NCI-H774 (cell line): ENCODE data around the gene TIMELESS.
"Not testable (repeated sequence)": the region's sequence is repeated elsewhere in the genome, so short reads cannot be mapped to it uniquely, and the experiment has no call there.

Experiments
- DNase-seq: peaks from one replicate; lab custom pipeline; 2025; lab: John Stamatoyannopoulos, UW

Gene TIMELESS

GRCh38 chr12:56408799-56409417 is 40.3 kb downstream of the TIMELESS start:
- no peak for DNase-seq

GRCh38 chr12:56404227-56404626 is 45.0 kb downstream of the TIMELESS start:
- not testable (repeated sequence) for DNase-seq

GRCh38 chr12:56401612-56402011 is 47.6 kb downstream of the TIMELESS start:
- not testable (repeated sequence) for DNase-seq

GRCh38 chr12:56401125-56401524 is 48.1 kb downstream of the TIMELESS start:
- DNase-seq = not testable (repeated sequence)

DNA sequence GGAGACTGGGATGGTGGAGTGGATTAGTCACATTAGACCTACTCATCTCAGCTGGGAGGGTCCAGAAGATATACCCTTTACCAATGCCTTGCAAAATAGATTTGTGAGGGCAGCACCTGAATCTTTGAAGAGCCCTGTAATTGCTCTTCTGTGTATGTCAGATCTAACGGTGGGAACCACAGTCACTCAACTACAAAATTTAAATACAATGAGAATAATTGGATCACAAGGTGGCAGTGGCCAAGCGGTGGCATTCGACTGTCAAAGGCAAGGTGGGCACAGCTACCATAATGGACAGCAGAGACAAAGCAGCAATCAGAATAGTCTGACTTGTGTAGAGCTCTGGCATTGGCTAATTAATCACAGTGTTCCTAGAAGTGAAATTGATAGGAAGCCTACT is 49.8 kb downstream of the TIMELESS start:
- not testable (repeated sequence) for DNase-seq

GRCh38 chr12:56398324-56398723 is 50.9 kb downstream of the TIMELESS start:
- DNase-seq = no peak

DNA sequence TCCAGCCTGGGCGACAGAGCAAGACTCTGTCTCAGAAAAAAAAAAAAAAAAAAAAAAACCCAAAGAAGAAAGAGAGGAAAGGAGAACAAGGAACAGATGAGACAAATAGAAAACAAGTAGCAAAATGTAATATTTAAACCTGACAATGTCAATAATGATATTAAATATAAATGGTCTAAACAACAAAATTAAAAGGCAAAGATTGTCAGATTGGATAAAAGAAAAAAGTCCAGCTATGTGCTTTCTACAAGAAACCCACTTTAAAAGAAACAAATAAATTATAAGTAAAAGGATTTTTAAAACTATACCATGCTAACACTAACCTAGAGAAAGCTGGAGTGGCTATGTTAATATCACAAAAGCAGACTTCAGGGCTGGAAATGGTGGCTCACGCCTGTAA is 56.9 kb downstream of the TIMELESS start:
- DNase-seq = no peak

DNA sequence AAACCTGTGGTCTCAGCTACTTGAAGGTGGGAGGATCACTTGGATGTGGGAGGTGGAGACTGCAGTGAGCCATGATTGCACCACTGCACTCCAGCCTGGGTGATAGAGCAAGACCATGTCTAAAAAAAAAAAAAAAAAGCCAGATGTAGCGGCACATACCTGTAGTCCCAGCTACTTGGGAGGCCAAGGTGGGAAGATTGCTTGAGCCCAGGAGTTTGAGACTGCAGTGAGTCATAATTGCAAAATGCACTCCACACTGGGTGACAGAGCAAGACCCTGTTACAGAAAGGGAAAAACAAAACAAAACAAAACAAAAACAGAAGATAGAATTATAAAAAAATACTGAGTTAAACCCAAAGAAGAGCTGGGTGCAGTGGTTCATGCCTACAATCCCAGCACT is 57.5 kb downstream of the TIMELESS start:
- no peak for DNase-seq

DNA sequence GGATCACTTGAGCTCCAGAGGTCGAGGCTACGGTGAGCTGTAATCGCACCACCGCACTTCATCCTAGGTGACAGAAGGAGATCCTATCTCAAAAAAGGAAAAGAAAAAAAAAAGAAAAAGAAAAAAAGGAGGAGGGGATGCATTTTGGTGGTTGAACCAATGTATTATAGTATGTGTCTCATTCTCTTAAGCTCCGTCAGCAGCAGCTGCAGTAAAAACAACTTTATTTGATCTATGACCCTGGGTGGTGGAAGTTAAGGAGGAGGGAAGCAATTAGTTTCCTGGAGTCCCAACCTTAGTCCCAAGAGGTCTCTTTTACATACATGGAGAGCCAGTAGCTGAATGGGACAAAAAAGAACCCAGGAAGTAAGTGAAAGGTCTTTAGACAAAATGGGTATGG is 59.8 kb downstream of the TIMELESS start:
- DNase-seq = no peak

- no peak for DNase-seq
Observed at GRCh38 chr12:56387152-56387736, 62.0 kb downstream of the TIMELESS start.

DNA sequence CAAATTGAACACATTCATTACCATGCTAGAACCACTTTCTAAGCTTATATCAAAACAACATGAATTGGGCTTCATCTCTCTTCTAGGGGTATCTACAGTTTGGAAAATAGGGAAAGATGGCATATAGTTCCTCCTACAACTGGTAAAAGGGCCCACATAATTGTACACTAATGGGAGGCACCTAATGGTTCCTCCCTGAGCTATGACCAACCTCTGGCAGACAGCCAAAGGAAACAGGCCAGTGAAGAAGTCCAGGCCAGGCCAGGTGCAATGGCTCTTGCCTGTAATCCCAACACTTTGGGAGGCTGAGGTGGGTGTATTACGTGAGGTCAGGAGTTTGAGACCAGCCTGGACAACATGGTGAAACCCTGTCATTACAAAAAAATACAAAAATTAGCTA is 63.4 kb downstream of the TIMELESS start:
- peak; percentile 75 for DNase-seq

DNA sequence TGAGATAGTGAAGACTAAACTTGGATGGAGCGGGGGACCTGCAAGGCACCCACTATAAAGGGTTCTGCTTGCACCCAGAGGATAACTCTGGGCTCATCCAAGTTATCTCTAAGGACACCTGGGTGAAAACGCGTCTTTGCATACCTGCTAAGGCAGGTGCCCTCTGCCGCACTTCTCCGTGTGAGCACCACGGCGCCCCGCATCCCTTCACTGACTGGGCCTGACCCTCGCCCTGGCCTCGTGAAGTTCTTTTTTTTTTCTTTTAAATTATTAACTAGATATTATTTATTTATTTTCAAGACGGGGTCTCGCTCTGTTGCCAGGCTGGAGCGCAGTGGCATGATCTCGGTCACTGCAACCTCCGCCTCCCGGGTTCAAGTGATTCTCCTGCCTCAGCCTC is 66.6 kb downstream of the TIMELESS start:
- DNase-seq = no peak

- DNase-seq = no peak
Observed at GRCh38 chr12:56377989-56378316, 71.3 kb downstream of the TIMELESS start.

GRCh38 chr12:56377310-56377988 is 71.8 kb downstream of the TIMELESS start:
- DNase-seq = no peak

DNA sequence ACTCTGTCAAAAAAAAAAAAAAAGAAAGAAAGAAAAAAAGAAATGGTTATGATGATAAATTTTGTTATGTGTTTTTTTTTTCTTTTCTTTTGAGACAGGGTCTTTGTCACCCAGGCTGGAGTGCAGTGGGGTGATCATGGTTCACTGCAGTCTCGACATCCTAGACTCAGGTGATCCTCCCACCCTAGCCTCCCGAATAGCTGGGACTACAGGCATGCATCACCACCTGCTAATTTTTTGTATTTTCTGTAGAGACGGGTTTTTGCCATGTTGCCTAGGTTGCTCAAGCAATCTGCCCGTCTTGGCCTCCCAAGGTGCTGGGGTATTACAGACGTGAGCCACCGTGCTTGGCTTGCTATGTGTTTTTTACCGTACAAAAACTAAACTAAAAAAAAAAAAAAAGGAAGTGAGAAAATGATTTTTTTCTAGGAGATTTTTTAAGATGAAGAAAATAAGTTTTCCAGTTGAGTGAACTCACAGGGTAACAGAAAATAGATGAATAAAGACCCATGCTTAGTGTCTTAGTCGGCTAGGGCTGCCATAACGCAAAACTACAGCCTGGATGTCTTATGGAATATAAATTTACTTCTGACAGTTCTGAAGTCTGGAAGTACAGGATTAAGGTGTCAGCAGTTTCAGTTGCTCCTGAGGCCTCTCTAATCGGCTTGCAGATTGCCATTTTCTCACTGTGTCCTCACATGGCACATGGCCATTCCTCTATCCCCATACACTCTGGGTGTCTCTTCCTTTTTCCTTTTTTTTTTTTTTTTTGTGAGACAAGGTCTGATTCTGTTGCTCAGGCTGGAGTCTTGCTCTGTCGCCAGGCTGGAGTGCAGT is 73.4 kb downstream of the TIMELESS start:
- DNase-seq = no peak

DNA sequence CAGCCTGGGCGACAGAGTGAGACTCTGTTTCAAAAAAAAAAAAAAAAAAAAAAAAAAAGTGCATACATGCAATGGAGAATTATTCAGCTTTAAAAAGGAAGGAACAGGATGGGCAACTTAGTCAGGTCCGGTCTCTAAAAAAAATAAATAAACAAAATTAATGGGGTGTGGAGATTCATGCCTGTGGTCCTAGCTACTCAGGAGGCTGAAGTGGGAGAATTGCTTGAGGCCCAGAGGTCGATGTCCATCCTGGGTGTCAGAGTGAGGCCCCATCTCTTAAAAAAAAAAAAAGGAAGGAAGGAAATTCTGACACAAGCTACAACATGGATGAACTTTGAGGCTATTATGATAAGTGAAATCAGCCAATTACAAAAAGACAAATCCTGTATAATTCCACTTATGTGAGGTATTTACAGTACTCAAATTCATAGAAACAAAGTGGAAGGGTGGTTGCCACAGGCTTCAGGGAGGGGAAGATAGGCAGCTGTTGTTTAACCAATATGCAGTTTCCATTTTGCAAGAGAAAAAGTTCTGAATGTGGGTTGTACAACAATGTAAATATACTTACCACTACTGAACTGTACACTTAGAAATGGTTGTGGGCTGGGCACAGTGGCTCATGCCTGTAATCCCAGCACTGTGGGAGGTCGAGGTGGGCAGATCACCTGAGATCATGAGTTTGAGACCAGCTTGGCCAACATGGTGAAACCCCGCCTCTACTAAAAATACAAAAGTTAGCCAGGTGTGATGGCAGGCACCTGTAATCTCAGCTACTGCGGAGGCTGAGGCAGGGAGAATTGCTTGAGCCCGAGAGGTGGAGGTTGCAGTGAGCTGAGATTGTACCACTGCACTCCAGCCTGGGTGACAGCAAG is 74.3 kb downstream of the TIMELESS start:
- no peak for DNase-seq

- no peak for DNase-seq
Observed at GRCh38 chr12:56373515-56373914, 75.7 kb downstream of the TIMELESS start.

- no peak for DNase-seq
Observed at GRCh38 chr12:56366948-56367347, 82.3 kb downstream of the TIMELESS start.
